HG02870 (cell line): ENCODE results near the gene USP40.
A peak's percentile ranks its signal among the peaks of the same experiment; 100 is the strongest.

Source experiments
- ATAC-seq: cut with Tn5 transposase; IDR thresholded peaks from one replicate; pipeline ENCODE4 v1.9.1; 2021; ENCODE audit warnings: mild to moderate bottlenecking, moderate library complexity; ENCODE audit not compliant: unreplicated experiment

The USP40 gene

DNA sequence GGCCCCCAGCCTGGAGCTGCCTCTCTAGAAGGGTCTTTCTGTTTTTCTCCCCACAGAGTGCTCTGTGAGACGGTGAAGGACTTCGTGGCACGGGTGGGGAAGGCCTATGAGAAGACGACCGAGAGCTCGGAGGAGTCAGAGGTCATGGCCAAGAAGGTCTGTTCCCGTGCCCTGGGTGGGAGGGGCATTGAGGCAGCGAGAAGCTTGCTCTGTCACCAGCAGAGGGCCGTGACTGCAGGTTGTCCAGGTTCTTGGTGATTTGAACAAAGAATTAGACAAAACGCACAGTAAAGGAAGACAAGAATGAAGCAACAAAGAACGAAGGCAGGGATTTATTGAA lies 118.4 kb downstream of the USP40 start:
- no peak for ATAC-seq

GRCh38 chr2:233447506-233448219 lies 118.9 kb downstream of the USP40 start:
- ATAC-seq, result no peak

DNA sequence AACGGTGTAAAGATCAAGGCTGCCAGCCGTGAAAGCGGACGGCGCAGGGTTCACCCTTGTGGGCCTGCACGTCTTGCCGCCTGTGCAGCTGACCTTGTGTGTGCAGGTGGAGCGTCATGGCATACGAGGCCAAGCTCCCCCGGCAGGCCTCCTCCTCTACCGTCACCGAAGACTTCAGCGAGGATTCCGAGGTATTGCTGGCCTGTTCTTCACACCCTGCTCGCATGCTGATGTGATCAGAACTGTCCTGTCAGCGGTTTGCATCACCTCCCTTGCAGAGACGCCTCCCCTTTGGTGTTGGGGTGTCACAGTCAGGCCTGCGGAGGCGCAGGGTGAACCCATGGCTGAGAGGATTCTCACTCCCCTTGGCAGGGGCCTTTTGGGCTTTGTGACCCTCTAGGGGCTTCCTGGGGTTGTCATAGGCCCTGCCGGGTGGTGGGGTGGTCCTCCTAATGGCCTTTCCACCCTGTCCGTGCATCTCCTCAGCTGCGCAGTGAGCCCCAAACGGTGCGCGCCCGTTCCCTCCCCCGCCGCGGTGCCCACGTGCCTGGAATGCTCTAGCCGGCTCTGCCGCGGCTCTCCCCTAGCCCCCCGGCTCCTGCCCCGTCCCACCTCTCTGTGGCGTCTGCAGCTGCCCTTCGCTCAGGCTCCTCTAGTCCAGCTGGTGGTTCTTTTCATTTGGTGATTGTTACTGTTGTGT lies 119.8 kb downstream of the USP40 start:
- no peak for ATAC-seq

GRCh38 chr2:233446121-233446520 lies 120.5 kb downstream of the USP40 start:
- ATAC-seq, result no peak

GRCh38 chr2:233445152-233445830 lies 121.3 kb downstream of the USP40 start:
- no peak for ATAC-seq

- ATAC-seq, result no peak
These were observed 122.1 kb downstream of the USP40 start for GRCh38 chr2:233444501-233444900.

GRCh38 chr2:233443511-233444183 lies 122.9 kb downstream of the USP40 start:
- ATAC-seq, result peak; percentile 47

DNA sequence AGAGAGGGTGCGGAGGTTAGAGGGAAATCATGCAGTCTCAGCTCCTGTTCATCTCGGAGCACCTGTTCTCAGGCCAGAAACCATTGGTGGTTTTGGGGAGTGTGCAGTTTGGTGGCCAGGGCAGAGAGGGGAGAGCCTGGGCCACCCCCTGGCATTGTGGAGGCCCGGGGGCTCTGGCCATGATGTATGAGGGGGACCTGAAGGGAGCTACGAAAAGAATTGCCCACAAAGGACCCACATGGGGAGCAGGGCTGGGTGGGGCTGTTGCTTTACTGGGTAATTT lies 124.6 kb downstream of the USP40 start:
- ATAC-seq, result no peak

GRCh38 chr2:233441161-233442027 lies 125.2 kb downstream of the USP40 start:
- ATAC-seq, result no peak

DNA sequence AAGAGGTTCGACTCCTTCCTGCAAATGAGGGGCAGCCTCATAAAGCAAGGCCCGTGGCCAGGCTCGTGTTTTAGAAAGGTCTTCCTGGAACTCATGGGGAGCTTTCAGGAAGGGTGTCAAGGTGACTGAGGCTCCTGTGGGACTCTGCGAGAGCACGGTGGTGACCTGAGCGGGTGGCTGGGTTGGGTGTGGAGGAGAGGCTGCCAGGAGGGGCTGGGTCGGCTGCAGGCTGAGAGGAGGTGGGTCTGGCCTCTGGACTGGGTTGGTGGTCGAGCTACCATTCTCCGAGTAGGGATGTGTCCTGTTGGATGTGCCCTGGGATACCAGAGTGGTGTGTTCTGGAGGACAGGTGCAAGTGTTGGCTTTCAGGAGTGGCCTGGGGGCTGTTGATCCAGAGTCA lies 125.9 kb downstream of the USP40 start:
- ATAC-seq, result no peak

GRCh38 chr2:233440314-233440713 lies 126.3 kb downstream of the USP40 start:
- ATAC-seq, result no peak

- ATAC-seq, result no peak
These were observed 127.4 kb downstream of the USP40 start for GRCh38 chr2:233439191-233439590.

GRCh38 chr2:233438573-233439147 lies 127.9 kb downstream of the USP40 start:
- no peak for ATAC-seq

DNA sequence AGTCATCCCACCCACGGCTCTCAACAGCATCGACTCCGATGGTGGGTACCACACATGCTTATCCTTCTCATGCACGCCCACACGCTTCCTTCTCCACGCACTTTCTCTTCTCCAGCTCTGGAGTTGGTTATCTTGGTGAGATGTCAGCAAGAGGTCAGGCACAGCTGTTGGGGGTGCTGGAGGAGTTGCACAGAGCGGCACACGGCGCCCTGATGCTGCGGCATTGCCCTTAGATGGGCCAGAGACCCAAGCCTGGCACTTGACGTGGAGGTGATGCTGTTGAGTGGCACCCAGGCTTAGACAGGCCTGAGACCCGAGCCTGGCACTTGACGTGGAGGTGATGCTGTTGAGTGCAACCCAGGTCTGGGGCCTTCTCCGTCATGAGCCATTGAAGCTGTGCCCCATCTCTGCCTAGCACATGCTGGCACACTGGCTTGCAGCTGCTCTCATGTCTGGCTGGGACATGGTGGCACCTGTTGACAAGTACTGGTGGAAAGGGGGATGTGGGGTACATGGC lies 129.1 kb downstream of the USP40 start:
- ATAC-seq, result no peak

DNA sequence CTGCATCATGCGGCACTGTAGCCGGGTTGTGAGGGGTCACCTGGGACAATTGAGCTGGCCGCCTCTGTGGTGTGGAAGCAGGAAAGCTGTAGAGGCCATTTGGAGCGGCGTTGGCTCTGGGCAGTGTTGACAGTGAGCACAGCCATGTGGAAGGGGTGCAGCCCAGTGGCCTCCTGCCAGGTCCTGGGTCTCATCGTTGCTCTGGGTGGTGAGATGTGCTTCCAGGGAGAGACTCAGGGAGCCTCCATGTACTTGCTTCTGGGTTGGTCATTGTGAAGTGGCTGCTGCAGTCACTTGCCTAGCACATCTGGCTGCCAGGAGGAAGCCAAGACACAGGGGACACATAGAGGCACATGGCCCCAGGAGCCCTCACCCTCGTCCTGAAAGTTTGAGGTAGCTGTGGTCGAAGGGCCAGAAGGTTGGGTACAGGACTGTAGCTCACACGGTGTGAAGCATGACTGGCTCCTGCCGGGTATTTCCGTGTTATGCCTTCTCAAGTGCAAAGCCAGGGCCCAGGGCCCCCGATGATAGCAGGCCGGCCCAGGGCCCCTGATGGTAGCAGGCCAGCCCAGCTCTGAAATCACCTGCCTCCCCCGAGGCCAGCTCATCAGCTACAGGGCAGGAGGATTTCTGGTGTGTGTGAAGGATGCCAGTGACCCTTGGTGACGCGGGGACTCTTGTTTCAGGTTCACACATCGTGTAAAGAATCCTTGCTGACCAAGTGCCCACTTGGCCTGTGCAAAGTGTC lies 129.7 kb downstream of the USP40 start:
- ATAC-seq, result no peak

DNA sequence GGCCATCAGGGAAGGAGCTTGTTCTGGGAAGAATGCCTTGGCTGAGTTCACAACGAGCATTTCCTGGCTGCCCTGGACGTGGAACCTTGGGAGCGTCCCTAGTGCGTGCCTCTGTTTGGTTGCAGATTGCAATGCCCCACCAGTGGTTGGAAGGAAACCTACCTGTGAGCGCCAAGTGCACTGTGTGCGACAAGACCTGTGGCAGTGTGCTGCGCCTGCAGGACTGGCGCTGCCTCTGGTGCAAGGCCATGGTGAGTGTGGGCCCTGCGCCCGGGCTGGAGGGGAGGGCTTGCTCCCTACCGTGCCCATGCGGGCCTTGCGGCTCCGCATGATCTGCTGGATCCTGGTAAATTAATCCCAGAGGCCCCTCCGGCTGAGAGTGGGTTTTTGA lies 130.4 kb downstream of the USP40 start:
- ATAC-seq, result no peak

- no peak for ATAC-seq
These were observed 131.0 kb downstream of the USP40 start for GRCh38 chr2:233435436-233436190.

DNA sequence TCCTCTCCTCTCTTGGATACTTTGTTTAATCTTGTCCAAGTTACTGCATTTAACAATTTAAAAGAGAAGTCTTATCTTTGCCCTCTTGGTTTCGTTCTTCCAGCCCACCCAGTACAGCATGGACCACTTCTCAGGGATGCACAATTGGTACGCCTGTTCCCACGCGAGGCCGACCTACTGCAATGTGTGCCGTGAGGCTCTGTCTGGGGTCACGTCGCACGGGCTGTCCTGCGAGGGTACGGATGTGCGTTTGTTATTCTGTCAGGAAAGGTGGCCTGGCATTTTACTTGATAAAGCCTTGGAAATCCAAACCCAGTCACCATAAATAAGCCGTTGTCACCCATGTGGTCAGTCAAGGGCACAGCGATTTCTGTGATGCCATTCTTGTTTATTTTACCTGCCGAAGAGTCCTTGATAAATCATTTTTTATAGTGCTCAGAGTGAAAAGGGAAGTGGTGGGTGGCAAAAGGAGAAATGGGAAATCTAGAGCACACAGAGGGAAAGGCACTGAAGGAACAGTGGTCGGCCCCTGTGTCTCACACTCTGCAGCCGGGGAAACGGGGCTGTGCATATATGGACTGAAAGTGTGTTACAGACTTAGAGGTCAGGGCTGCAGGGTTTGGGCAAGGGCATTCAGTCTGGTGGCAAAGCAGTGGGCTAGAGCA lies 131.8 kb downstream of the USP40 start:
- ATAC-seq, result no peak
